GM18508 (cell line): ENCODE measurements around the gene SLC16A11.
"Not testable (repeated sequence)": the region's sequence is repeated elsewhere in the genome, so short reads cannot be mapped to it uniquely, and the experiment has no call there.

Source experiments
- ATAC-seq: cut with Tn5 transposase; IDR thresholded peaks from one replicate; pipeline ENCODE4 v1.9.1; 2021; ENCODE audit warnings: moderate number of reproducible peaks; ENCODE audit not compliant: insufficient read depth, unreplicated experiment

SLC16A11 gene

GRCh38 chr17:7014261-7014994 is 29.5 kb downstream of the SLC16A11 start:
- ATAC-seq: peak; percentile 43

GRCh38 chr17:7011942-7012254 is 32.0 kb downstream of the SLC16A11 start:
- ATAC-seq: no peak

- ATAC-seq: no peak
These were observed 32.5 kb downstream of the SLC16A11 start for GRCh38 chr17:7011415-7011814.

DNA sequence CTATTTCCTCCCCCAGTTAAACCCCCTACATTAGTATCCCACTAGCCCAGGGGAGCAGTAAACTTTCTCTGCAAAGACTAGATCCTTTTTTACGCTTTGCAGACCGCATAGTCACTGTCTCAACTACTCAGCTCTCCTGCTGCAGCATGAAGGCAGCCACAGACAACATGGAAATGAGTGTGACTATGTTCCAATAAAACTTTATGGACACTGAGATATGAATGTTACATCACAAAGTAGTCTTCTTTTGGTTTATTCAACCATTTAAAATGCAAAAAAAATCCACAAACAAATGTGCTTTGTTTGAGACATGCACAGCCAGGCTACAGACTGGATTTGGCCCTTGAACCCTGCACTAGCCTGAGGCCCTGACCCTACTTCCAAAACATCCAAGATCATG is 33.4 kb downstream of the SLC16A11 start:
- ATAC-seq: no peak

- no peak for ATAC-seq
These were observed 36.7 kb downstream of the SLC16A11 start for GRCh38 chr17:7007143-7007542.

DNA sequence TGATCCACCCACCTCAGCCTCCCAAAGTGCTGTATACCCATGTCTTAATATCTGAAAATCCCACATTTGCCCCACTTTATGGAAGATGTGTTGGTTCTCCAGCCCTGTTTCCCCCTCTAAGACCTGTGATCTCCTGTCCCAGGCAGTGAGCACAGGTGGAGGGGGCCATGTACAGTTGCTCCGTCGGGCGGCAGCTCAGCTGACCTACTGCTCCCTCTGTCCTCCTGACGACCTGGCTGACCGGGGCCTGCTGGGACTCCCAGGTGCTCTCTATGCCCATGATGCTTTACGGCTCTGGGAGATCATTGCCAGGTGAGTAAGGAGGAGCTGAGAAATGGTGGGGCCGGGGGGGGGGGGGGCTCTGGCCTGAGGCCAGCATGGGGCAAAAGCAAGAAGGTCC is 38.2 kb downstream of the SLC16A11 start:
- no peak for ATAC-seq

DNA sequence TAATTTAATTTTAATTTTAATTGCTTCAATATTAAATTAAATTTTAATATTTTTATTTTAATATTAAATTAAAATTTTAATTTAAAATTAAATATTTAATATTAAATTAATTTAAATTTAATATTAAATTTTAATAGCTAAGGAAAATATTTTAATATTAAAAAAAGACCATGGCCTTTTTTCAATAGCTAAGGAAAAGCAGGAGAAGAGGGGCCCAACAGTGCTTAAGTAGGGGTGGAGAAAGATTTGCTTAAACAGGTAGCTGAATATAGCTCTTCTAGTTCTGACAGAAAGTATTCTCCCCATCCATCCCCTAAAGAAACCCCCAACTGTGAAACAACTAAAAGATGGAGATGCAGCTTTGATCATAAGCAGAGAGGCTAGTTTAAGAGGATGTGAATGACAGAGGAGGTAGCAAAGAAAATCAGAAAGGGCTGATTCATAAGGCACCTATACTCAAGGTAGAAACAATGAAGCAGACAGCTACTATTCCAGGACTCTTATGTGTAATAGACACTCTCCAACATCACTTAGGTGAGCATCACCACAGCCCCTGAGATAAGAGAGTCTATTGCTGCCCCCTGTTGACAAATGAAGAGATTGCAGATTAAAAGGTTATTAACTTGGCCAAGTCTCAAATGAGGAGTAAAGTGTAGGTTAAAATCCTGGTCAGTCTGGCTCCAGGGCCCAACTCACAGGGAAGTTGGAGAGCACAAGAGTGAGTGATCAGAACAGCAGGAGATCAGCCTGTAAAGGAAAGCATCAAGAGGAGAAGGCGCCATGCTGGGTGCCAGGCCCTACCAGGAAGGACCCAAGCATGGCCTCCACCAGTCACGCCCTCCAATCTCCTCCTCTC is 39.3 kb downstream of the SLC16A11 start:
- ATAC-seq: no peak

GRCh38 chr17:7003745-7004144 is 40.1 kb downstream of the SLC16A11 start:
- no peak for ATAC-seq

- no peak for ATAC-seq
These were observed 41.4 kb downstream of the SLC16A11 start for GRCh38 chr17:7002288-7003047.

- ATAC-seq: no peak
These were observed 42.5 kb downstream of the SLC16A11 start for GRCh38 chr17:7001318-7001961.

GRCh38 chr17:6998855-6999508 is 44.9 kb downstream of the SLC16A11 start:
- ATAC-seq: no peak

GRCh38 chr17:6997171-6997570 is 46.7 kb downstream of the SLC16A11 start:
- ATAC-seq: no peak

GRCh38 chr17:6996256-6997011 is 47.5 kb downstream of the SLC16A11 start:
- ATAC-seq: no peak

DNA sequence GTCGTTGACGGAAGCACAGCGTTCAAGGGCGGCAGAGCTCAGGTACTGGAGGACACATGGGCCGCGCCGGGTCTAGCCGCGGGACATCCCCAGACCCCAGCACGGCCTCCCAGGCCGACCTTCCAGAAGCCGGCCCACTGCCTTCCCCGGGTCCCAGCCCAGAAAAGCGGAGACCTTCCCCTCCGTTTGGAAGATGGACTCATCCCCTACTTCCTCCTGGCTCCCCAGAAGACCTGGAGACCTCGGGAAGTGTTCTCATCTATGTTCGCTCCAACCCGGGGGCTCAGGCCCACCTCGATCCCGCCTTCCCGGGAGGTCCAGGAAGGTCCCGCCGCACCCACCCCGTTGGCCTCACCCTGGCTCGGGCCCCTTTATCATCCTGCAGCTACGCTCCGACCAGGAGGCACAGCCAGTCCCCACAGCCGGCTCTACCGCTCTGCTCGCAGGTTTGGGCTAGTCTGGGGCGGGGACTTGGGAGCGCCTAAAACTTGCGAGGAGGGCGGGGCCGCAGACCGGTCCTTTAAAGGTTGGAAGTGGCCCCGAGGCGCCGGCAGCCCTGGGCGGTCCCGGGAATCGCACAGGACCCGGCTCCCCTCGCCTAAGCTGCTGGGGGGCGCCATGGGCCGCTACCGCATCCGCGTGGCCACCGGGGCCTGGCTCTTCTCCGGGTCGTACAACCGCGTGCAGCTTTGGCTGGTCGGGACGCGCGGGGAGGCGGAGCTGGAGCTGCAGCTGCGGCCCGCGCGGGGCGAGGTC is 48.2 kb downstream of the SLC16A11 start, which contains the start of gene ALOX12:
Gene ALOX12 (plus strand): TSS at position 550 of the 756 bp plus-strand sequence. CDS start 69 bp downstream, at position 619.
- no peak for ATAC-seq

DNA sequence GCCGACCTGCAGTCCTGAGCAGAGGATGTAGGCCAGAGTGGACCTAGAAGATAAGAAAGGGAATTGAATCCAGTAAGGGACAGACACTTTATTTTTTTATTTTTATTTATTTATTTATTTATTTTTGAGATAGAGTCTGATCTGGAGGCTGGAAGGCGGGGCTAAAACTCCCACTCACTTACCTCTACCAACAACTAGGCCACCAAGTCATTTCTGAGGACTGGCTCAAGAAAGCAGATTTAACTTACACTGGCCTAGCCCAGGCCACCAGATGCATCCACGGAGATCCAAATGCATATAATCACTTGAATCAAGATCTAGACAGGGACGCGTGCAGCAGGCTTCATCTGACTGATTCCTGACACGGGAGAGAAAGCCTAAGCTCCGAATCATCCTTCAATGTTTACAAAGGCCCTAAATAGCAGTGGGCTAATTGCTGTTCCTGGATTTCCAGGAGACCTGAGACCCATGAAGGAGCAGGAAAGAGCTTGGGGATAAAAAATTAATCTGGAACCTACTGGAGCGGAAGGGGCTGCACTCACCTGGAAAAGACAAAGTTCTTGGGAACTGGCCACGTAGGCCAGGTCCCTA is 49.1 kb downstream of the SLC16A11 start:
- ATAC-seq: no peak

- no peak for ATAC-seq
These were observed 49.7 kb downstream of the SLC16A11 start for GRCh38 chr17:6994118-6994598.

DNA sequence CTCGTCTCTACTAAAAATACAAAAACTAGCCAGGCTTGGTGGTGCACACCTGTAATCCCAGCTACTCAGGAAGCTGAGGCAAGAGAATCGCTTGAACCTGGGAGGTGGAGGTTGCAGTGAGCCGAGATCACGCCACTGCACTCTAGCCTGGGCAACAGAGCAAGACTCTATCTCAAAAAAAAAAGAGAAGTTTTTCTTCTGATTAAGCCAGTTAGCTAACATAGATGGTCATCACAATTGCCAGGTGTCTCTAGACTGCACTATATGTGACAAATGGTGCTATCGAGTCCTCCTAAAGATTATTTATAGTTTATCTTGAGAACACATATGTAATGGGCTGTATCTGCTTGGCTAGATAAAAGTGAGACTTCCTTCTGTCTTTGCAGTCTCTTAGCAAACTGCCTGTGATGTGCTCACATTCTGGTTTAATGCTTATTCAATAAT is 50.3 kb downstream of the SLC16A11 start:
- not testable (repeated sequence) for ATAC-seq
